Cardiac fibroblast (primary cell): ENCODE data around the gene HIPK2.

Source experiments
- DNase-seq, 2 donors: peaks; one replicate each; pipeline versions ENCODE4 v3.0.0 to v3.0.0-alpha.2; 2010; ENCODE audit warnings: low read depth in 2 of 2
- H3K4me3 ChIP-seq, 2 donors: replicated peaks in 1 of 2; 1 replicate in 1 of 2; 2 replicates in 1 of 2; pipeline ENCODE4 v1.5.1; 2011; ENCODE audit warnings: low read depth in 2 of 2, low read length in 2 of 2, mild to moderate bottlenecking in 2 of 2, moderate library complexity in 1 of 2
- CTCF ChIP-seq: IDR thresholded peaks from one replicate; pipeline ENCODE4 v1.5.1; 2011; ENCODE audit warnings: low read depth, mild to moderate bottlenecking, low read length, inconsistent platforms

Gene HIPK2

GRCh38 chr7:139536152-139536551 is 241.6 kb downstream of the HIPK2 start:
- DNase-seq = no peak
- H3K4me3 ChIP-seq = no peak overlapping the region
- TF ChIP-seq CTCF = no peak

GRCh38 chr7:139534966-139535651 is 242.7 kb downstream of the HIPK2 start:
- TF ChIP-seq CTCF = no peak
- no peak overlapping the region for H3K4me3 ChIP-seq
- no peak for DNase-seq

- DNase-seq = no peak
- no peak for TF ChIP-seq CTCF
These were observed 243.7 kb downstream of the HIPK2 start for GRCh38 chr7:139534096-139534495.

GRCh38 chr7:139532636-139533155 is 245.1 kb downstream of the HIPK2 start:
- TF ChIP-seq CTCF = no peak
- no peak overlapping the region for H3K4me3 ChIP-seq
- no peak for DNase-seq

More at GRCh38 chr7:139534096-139534495, 243.7 kb downstream of the HIPK2 start:
- no peak overlapping the region for H3K4me3 ChIP-seq

- no peak for TF ChIP-seq CTCF
These were observed 246.7 kb downstream of the HIPK2 start for GRCh38 chr7:139531094-139531493.

GRCh38 chr7:139526578-139527544 is 250.9 kb downstream of the HIPK2 start:
- DNase-seq = peak; percentile 84

More at GRCh38 chr7:139531094-139531493, 246.7 kb downstream of the HIPK2 start:
- DNase-seq = no peak
- no peak overlapping the region for H3K4me3 ChIP-seq

More at GRCh38 chr7:139526578-139527544, 250.9 kb downstream of the HIPK2 start:
- H3K4me3 ChIP-seq = no peak overlapping the region
- no peak for TF ChIP-seq CTCF
